Measurements from ENCODE around the gene CD70. TPM values are rescaled to one million over a fixed set of nuclear protein-coding genes. Genes with fewer than 3 reads are reported as not detected.
"Not testable (repeated sequence)": the region's sequence is repeated elsewhere in the genome, so short reads cannot be mapped to it uniquely, and the experiment has no call there.

CD70 gene
- total RNA-seq, 1 experiment from 2014 or later: 0.12 TPM

- no peak for DNase-seq (ENCODE audit: low spot score)
Measured at GRCh38 chr19:6570764-6571163, 20.2 kb downstream of the CD70 start.

GRCh38 chr19:6568816-6569215 is 22.1 kb downstream of the CD70 start:
- DNase-seq (ENCODE audit: low spot score): no peak

GRCh38 chr19:6568010-6568526 is 22.9 kb downstream of the CD70 start:
- no peak for DNase-seq (ENCODE audit: low spot score)

- not testable (repeated sequence) for DNase-seq (ENCODE audit: low spot score)
Measured at GRCh38 chr19:6566727-6567126, 24.2 kb downstream of the CD70 start.

- no peak for DNase-seq (ENCODE audit: low spot score)
Measured at GRCh38 chr19:6564393-6564792, 26.6 kb downstream of the CD70 start.

GRCh38 chr19:6562437-6562836 is 28.5 kb downstream of the CD70 start:
- DNase-seq (ENCODE audit: low spot score): not testable (repeated sequence)

- no peak for DNase-seq (ENCODE audit: low spot score)
Measured at GRCh38 chr19:6556480-6557195, 34.3 kb downstream of the CD70 start.

GRCh38 chr19:6556043-6556449 is 34.9 kb downstream of the CD70 start:
- no peak for DNase-seq (ENCODE audit: low spot score)

GRCh38 chr19:6551607-6552450 is 39.1 kb downstream of the CD70 start:
- no peak for DNase-seq (ENCODE audit: low spot score)

- no peak for DNase-seq (ENCODE audit: low spot score)
Measured at GRCh38 chr19:6551091-6551490, 39.9 kb downstream of the CD70 start.

- not testable (repeated sequence) for DNase-seq (ENCODE audit: low spot score)
Measured at GRCh38 chr19:6550679-6551078, 40.3 kb downstream of the CD70 start.

GRCh38 chr19:6543866-6544347 is 47.0 kb downstream of the CD70 start:
- DNase-seq (ENCODE audit: low spot score): no peak

- no peak for DNase-seq (ENCODE audit: low spot score)
Measured at GRCh38 chr19:6540918-6541689, 49.8 kb downstream of the CD70 start.

- DNase-seq (ENCODE audit: low spot score): no peak
Measured at GRCh38 chr19:6539514-6539913, 51.4 kb downstream of the CD70 start.

Other genes with a start within 250 kb of the CD70 start
- 76.4 and 122 TPM in 2 replicates for gene CLPP, start 229.6 kb downstream of the CD70 start, total RNA-seq (2014; rRNA removed; shearing (Covaris generic))
- 28.1 and 30.8 TPM in 2 replicates for gene ALKBH7, start 218.4 kb downstream of the CD70 start, total RNA-seq (2014; rRNA removed; shearing (Covaris generic))
- gene PSPN, start 215.2 kb downstream of the CD70 start, total RNA-seq (2014; rRNA removed; shearing (Covaris generic)): 0.55 and 0.77 TPM in 2 replicates
- gene GTF2F1, start 198.0 kb downstream of the CD70 start, total RNA-seq (2014; rRNA removed; shearing (Covaris generic)): 41.1 and 48.4 TPM in 2 replicates
- 48.5 and 54.7 TPM in 2 replicates for gene KHSRP, start 166.3 kb downstream of the CD70 start, total RNA-seq (2014; rRNA removed; shearing (Covaris generic))
- gene SLC25A41, start 157.4 kb downstream of the CD70 start, total RNA-seq (2014; rRNA removed; shearing (Covaris generic)): not detected in 2 replicates
- 16.1 and 16.6 TPM in 2 replicates for gene SLC25A23, start 131.4 kb downstream of the CD70 start, total RNA-seq (2014; rRNA removed; shearing (Covaris generic))
- gene CRB3, start 126.9 kb downstream of the CD70 start, total RNA-seq (2014; rRNA removed; shearing (Covaris generic)): not detected in 2 replicates
- gene DENND1C, start 109.4 kb downstream of the CD70 start, total RNA-seq (2014; rRNA removed; shearing (Covaris generic)): 0.19 TPM in 1 of 2 replicates, not detected in the other
- gene TUBB4A, start 88.8 kb downstream of the CD70 start, total RNA-seq (2014; rRNA removed; shearing (Covaris generic)): 0.87 and 9.2 TPM in 2 replicates
- 17.8 and 18.6 TPM in 2 replicates for gene TNFSF9, start 60.1 kb downstream of the CD70 start, total RNA-seq (2014; rRNA removed; shearing (Covaris generic))
- gene TNFSF14, start 79.0 kb upstream of the CD70 start, total RNA-seq (2014; rRNA removed; shearing (Covaris generic)): 0.04 TPM in 1 of 2 replicates, not detected in the other
- 4.7 and 9.1 TPM in 2 replicates for gene C3, start 129.5 kb upstream of the CD70 start, total RNA-seq (2014; rRNA removed; shearing (Covaris generic))
- 65.4 and 81.8 TPM in 2 replicates for gene GPR108, start 146.4 kb upstream of the CD70 start, total RNA-seq (2014; rRNA removed; shearing (Covaris generic))
- gene TRIP10, start 148.5 kb upstream of the CD70 start, total RNA-seq (2014; rRNA removed; shearing (Covaris generic)): 29.5 and 91.7 TPM in 2 replicates
- not detected in 2 replicates for gene SH2D3A, start 176.3 kb upstream of the CD70 start, total RNA-seq (2014; rRNA removed; shearing (Covaris generic))
- 0.06 TPM in 1 of 2 replicates, not detected in the other for gene VAV1, start 181.6 kb upstream of the CD70 start, total RNA-seq (2014; rRNA removed; shearing (Covaris generic))